C4-2B (cell line): ENCODE measurements around the gene MCOLN1.

Experiments
- CTCF ChIP-seq: fragments of 450-650 bp; conservative IDR thresholded peaks from 2 replicates; pipeline ENCODE4 v1.5.1; 2017; ENCODE audit warnings: mild to moderate bottlenecking
- ZFX ChIP-seq: fragments of 450-650 bp; IDR thresholded peaks from 2 replicates; pipeline ENCODE4 v1.6.1; 2017

- no peak for TF ChIP-seq CTCF
- TF ChIP-seq ZFX = no peak
Observed at GRCh38 chr19:7541475-7541824, 19.0 kb downstream of the MCOLN1 start.
